Activated CD4-positive, alpha-beta memory T cell treated with anti-CD3 and anti-CD28 coated beads for 36 hours (primary cell): ENCODE results near the gene WFS1. TPM values are rescaled to one million over a fixed set of nuclear protein-coding genes. Genes with fewer than 3 reads are reported as not detected.

Source experiments
- CTCF ChIA-PET: fragments of 350-600 bp; sonication (Branson Sonifier 250); formaldehyde crosslinking; loops from one replicate; lab custom pipeline; 2021; ENCODE audit warnings: antibody characterized with exemption, inconsistent platforms; lab: Charles Lee
- POLR2A ChIA-PET: fragments of 350-600 bp; sonication (Branson Sonifier 250); formaldehyde crosslinking; loops from one replicate; lab custom pipeline; 2021; ENCODE audit warnings: antibody characterized with exemption; lab: Charles Lee
- DNase-seq: peaks from one replicate; pipeline ENCODE4 v3.0.0-alpha.2; 2020
- H3K27ac Mint-ChIP-seq: one replicate; pipeline ENCODE4 v1.8.0; 2021; ENCODE audit warnings: mixed read lengths
- H3K27me3 Mint-ChIP-seq: one replicate; pipeline ENCODE4 v1.8.0; 2021; ENCODE audit warnings: mixed read lengths
- H3K36me3 Mint-ChIP-seq: one replicate; pipeline ENCODE4 v1.8.0; 2021; ENCODE audit warnings: mixed read lengths
- H3K4me1 Mint-ChIP-seq: one replicate; pipeline ENCODE4 v1.8.0; 2021; ENCODE audit warnings: low read depth, mixed read lengths
- H3K4me3 Mint-ChIP-seq: one replicate; pipeline ENCODE4 v1.8.0; 2021; ENCODE audit warnings: mild to moderate bottlenecking, mixed read lengths
- H3K9me3 Mint-ChIP-seq: one replicate; pipeline ENCODE4 v1.8.0; 2021; ENCODE audit warnings: mixed read lengths
- intact Hi-C: fragments of 100-400 bp; cut with micrococcal nuclease; formaldehyde crosslinking; loops from one replicate; pipeline ENCODE4 v1.15.1; 2023
- total RNA-seq, 2 experiments: library from RNA; stranded (reverse); gene quantifications; one replicate each; pipeline ENCODE4 v1.2.3, GENCODE V29; 2021

The WFS1 gene
- total RNA-seq, 2 experiments from 2014 or later = 4.6 to 5.3 TPM

DNA sequence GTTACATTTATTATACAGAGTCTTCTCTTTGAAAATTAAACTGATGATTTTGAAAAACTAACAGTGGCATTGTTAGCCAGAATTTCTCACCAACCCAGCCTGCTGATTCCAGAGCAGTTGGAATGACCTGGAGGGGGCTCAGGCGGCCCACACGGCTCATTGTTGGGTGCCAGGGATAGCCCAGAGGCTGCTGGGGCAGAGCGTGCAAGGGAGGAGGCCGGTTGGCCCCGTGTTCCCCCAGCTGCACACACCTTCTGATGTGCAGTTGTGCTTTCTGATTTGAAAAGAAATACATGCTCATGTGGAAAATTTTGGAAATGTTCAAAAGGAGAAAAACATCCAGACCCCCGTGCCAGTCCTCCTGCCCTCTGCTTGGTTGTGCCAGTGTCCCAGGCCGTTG is 20.6 kb downstream of the WFS1 start:
- Mint-ChIP-seq H3K27ac (no peak overlapping the region), H3K4me3 (no peak overlapping the region), H3K4me1 (no peaks in the 10 kb centered on the region), H3K9me3 (no peaks in the 10 kb centered on the region), H3K36me3 (no peaks in the 10 kb centered on the region), H3K27me3 (no peaks in the 10 kb centered on the region)
- intact Hi-C loops = no loop called here
- ChIA-PET CTCF (no interaction called here), POLR2A (no interaction called here)
- DNase-seq = no peak

DNA sequence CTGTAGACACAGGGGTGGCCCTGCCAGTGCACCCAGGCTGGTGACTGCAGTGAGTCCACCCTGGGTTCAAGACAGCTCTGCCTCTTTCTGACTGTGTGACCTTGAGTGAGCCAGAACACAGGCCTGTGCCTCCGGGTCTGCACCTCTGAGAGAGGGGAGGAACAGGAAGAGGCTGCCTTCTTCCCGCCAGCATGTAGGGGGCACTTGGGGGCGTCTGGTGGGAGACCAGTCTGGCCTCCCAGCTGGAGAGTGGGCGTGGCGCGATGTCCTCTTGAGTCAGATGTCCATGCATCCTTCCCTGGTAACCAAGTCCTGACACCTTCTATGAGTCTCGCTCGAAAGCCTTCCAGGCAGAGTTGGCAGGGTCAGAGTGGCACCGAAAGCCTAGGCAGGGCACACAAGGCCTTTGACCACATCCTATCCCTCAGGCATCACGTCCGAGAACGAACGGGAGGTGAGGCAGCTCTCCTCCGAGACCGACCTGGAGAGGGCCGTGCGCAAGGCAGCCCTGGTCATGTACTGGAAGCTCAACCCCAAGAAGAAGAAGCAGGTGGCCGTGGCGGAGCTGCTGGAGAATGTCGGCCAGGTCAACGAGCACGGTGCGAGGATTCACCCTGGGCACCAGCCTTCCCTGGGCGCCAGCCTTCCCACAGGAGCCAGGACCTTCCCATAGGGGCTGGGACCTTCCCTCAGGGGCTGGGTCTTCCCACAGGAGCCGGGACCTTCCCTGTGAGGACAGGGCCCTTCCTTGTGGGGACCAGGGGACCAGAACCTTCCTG is 21.3 kb downstream of the WFS1 start:
- CTCF ChIA-PET = no interaction called here
- H3K4me1 Mint-ChIP-seq = no peaks in the 10 kb centered on the region
- POLR2A ChIA-PET = no interaction called here
- no peaks in the 10 kb centered on the region for H3K36me3 Mint-ChIP-seq
- H3K27me3 Mint-ChIP-seq = no peaks in the 10 kb centered on the region
- H3K9me3 Mint-ChIP-seq = no peaks in the 10 kb centered on the region
- H3K4me3 Mint-ChIP-seq = no peak overlapping the region
- DNase-seq = no peak
- H3K27ac Mint-ChIP-seq = no peak overlapping the region
- intact Hi-C loops = no loop called here

- Mint-ChIP-seq H3K36me3 (no peaks in the 10 kb centered on the region), H3K4me3 (no peak overlapping the region), H3K27me3 (no peaks in the 10 kb centered on the region), H3K9me3 (no peaks in the 10 kb centered on the region), H3K4me1 (no peaks in the 10 kb centered on the region), H3K27ac (no peak overlapping the region)
- CTCF ChIA-PET = no interaction called here
- no peak for DNase-seq
- intact Hi-C loops = no loop called here
- POLR2A ChIA-PET = no interaction called here
Measured at GRCh38 chr4:6291784-6292297, 22.2 kb downstream of the WFS1 start.

- no peak for DNase-seq
- no peaks in the 10 kb centered on the region for H3K9me3 Mint-ChIP-seq
- no peak overlapping the region for H3K27ac Mint-ChIP-seq
- H3K27me3 Mint-ChIP-seq = no peaks in the 10 kb centered on the region
- CTCF ChIA-PET = no interaction called here
- intact Hi-C loops = no loop called here
- no peaks in the 10 kb centered on the region for H3K4me1 Mint-ChIP-seq
- H3K4me3 Mint-ChIP-seq = no peak overlapping the region
- POLR2A ChIA-PET = no interaction called here
- H3K36me3 Mint-ChIP-seq = no peaks in the 10 kb centered on the region
Measured at GRCh38 chr4:6292376-6293096, 22.9 kb downstream of the WFS1 start.

DNA sequence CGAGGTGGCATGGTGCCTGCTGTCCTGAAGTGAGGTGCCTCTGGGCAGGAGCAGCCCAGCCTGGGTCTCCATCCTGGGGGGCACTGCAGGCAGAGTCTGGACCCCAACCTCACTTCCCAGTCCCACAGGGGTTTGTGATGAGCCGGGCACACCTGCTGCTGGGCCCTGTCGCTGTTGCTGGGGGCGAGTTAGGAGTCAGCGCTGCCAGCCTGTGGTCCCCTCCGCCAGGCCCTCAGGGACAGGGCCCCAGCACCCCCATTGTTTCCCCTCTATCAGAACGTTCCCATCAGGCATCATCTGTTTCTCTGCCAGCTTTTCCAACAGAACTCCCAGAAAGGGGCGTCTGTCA is 23.4 kb downstream of the WFS1 start:
- intact Hi-C loops = no loop called here
- ChIA-PET CTCF (no interaction called here), POLR2A (no interaction called here)
- H3K27ac Mint-ChIP-seq = no peak overlapping the region
- no peak overlapping the region for H3K4me3 Mint-ChIP-seq
- H3K4me1 Mint-ChIP-seq = no peaks in the 10 kb centered on the region
- DNase-seq = no peak
- no peaks in the 10 kb centered on the region for H3K36me3 Mint-ChIP-seq
- no peaks in the 10 kb centered on the region for H3K9me3 Mint-ChIP-seq
- no peaks in the 10 kb centered on the region for H3K27me3 Mint-ChIP-seq

GRCh38 chr4:6293661-6294060 is 24.0 kb downstream of the WFS1 start:
- intact Hi-C loops = no loop called here
- Mint-ChIP-seq H3K9me3 (no peaks in the 10 kb centered on the region), H3K27ac (no peak overlapping the region), H3K36me3 (no peaks in the 10 kb centered on the region), H3K4me1 (no peaks in the 10 kb centered on the region), H3K4me3 (no peak overlapping the region), H3K27me3 (no peaks in the 10 kb centered on the region)
- no peak for DNase-seq
- ChIA-PET POLR2A (no interaction called here), CTCF (no interaction called here)

GRCh38 chr4:6294705-6295421 is 25.2 kb downstream of the WFS1 start:
- no peak overlapping the region for H3K4me3 Mint-ChIP-seq
- no peaks in the 10 kb centered on the region for H3K36me3 Mint-ChIP-seq
- CTCF ChIA-PET = no interaction called here
- H3K9me3 Mint-ChIP-seq = no peaks in the 10 kb centered on the region
- H3K4me1 Mint-ChIP-seq = no peaks in the 10 kb centered on the region
- no peaks in the 10 kb centered on the region for H3K27me3 Mint-ChIP-seq
- intact Hi-C loops = no loop called here
- POLR2A ChIA-PET = no interaction called here
- no peak overlapping the region for H3K27ac Mint-ChIP-seq
- no peak for DNase-seq

DNA sequence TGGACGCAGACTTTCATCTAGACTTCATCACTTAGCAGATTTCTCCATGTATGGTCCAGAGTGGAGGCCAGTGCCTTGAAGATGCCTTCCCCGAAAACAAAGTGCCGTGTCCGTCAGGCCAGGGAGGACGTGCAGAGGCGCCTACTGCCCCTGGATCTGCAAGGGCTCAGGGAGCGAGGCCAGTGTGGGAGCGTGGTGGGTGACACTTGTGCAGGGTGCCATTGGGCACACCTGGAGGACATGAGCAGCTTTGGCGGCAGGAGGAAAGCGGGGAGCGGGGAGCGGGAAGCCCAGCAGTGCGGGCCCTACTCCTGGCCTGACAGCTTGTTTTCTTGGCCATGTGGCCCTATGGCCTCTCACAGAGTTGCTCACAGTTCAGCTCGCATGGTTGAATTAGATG is 25.8 kb downstream of the WFS1 start:
- CTCF ChIA-PET = no interaction called here
- Mint-ChIP-seq H3K4me3 (no peak overlapping the region), H3K9me3 (no peaks in the 10 kb centered on the region), H3K27me3 (no peaks in the 10 kb centered on the region), H3K4me1 (no peaks in the 10 kb centered on the region), H3K27ac (no peak overlapping the region), H3K36me3 (no peaks in the 10 kb centered on the region)
- DNase-seq = no peak
- POLR2A ChIA-PET = no interaction called here
- intact Hi-C loops = no loop called here

DNA sequence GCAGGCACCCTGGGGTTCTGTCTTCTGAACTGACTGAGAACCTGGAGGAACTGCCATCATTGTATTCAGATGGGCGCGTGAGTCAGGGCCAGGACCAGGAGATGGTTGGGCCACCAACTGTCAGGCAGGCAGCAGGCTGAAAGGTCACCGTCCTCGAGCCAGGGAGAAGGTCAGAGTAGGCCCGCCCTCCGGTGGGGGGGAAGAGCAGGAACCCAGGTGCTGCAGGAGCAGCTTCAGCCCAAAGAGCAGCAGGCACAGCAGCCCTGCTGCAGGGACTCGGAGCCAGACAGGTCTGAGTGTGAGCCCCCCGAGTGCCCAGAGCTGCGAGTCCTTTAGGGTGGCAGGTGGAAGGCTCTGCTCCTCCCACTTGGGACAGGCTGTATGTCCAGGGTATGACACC is 26.4 kb downstream of the WFS1 start:
- no peaks in the 10 kb centered on the region for H3K36me3 Mint-ChIP-seq
- intact Hi-C loops = no loop called here
- H3K4me1 Mint-ChIP-seq = no peaks in the 10 kb centered on the region
- H3K27ac Mint-ChIP-seq = no peak overlapping the region
- CTCF ChIA-PET = no interaction called here
- H3K27me3 Mint-ChIP-seq = no peaks in the 10 kb centered on the region
- POLR2A ChIA-PET = no interaction called here
- H3K4me3 Mint-ChIP-seq = no peak overlapping the region
- no peak for DNase-seq
- no peaks in the 10 kb centered on the region for H3K9me3 Mint-ChIP-seq

DNA sequence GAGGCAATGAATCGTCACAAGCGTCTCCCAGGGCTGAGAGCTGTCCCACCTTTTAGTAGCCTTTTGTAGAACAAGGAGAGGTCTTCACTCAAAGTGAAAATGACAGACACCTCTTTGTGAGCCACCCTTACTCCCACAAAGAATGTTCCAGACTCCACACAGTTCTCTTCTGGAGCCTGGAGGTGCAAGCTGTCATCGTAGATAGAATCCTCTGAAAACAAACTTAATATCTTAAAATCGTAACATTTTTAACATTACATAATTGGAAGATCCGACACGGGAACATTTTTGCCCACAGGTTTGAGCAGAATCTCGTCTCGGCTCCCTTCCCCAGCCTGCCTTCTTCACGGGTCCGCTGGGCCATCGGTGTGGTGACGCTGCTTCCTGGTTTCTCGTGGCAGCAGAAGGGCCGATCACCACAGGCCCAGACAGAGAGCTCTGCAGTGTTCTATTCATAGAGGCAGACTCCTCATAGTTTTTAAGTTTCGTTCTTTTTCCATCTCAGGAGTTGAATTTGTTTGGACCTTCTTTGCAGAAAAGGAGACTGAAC is 27.7 kb downstream of the WFS1 start:
- intact Hi-C loops = no loop called here
- ChIA-PET POLR2A (no interaction called here), CTCF (interaction anchor here (0.9 kb wide), 1 partner anchor 163 kb away, joined by 4 read pairs; no protein-coding TSS in a partner anchor)
- Mint-ChIP-seq H3K4me3 (no peak overlapping the region), H3K4me1 (no peaks in the 10 kb centered on the region), H3K27me3 (no peaks in the 10 kb centered on the region), H3K27ac (no peak overlapping the region), H3K36me3 (peaks cover 6% of the 10 kb centered on the region), H3K9me3 (no peaks in the 10 kb centered on the region)
- DNase-seq = no peak

- ChIA-PET CTCF (interaction anchor here (0.9 kb wide), 1 partner anchor 47 kb away, joined by 3 read pairs; no protein-coding TSS in a partner anchor), POLR2A (no interaction called here)
- H3K4me1 Mint-ChIP-seq = no peaks in the 10 kb centered on the region
- DNase-seq = no peak
- intact Hi-C loops = no loop called here
- peaks cover 7% of the 10 kb centered on the region for H3K36me3 Mint-ChIP-seq
- H3K27ac Mint-ChIP-seq = no peak overlapping the region
- H3K4me3 Mint-ChIP-seq = no peak overlapping the region
- H3K9me3 Mint-ChIP-seq = no peaks in the 10 kb centered on the region
- H3K27me3 Mint-ChIP-seq = no peaks in the 10 kb centered on the region
Measured at GRCh38 chr4:6298035-6298434, 28.4 kb downstream of the WFS1 start.

DNA sequence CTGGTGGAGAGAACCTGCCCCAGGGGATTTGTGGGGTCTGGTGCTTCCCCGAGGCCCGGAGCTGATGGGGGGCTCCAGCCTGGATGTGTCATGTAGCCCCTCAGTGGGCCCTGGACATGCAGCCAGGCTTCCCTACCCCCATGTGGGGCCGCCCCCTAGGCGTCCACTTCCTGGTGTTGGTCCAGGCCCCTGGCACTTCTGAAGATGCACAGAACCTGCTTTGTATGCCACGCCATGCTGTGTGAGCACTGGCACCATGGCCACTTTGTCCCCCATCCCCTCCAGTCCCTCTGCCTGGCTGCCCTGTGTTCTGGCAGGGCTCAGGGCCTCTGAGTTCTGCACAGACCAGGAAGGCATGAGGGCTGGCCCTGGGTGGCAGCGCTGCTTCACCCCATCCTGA is 29.2 kb downstream of the WFS1 start:
- intact Hi-C loops = no loop called here
- H3K27me3 Mint-ChIP-seq = no peaks in the 10 kb centered on the region
- H3K4me3 Mint-ChIP-seq = no peak overlapping the region
- peaks cover 7% of the 10 kb centered on the region for H3K36me3 Mint-ChIP-seq
- no peaks in the 10 kb centered on the region for H3K9me3 Mint-ChIP-seq
- H3K4me1 Mint-ChIP-seq = no peaks in the 10 kb centered on the region
- DNase-seq = no peak
- ChIA-PET POLR2A (no interaction called here), CTCF (interaction anchor here (0.9 kb wide), 1 partner anchor 48 kb away, joined by 3 read pairs; no protein-coding TSS in a partner anchor)
- no peak overlapping the region for H3K27ac Mint-ChIP-seq
